Activated T-cell treated with anti-CD3 and anti-CD28 coated beads for 48 hours (primary cell): Measurements from ENCODE around the gene DLG2.

ENCODE experiments used
- DNase-seq: peaks from one replicate; pipeline ENCODE4 v3.0.0-alpha.2; 2020; ENCODE audit warnings: low read depth

Gene DLG2

GRCh38 chr11:84552791-84553190 is 1074.4 kb downstream of the DLG2 start:
- DNase-seq, result no peak

GRCh38 chr11:84549217-84549616 is 1077.9 kb downstream of the DLG2 start:
- DNase-seq, result no peak

- no peak for DNase-seq
Observed at GRCh38 chr11:84544566-84544965, 1082.6 kb downstream of the DLG2 start.

- DNase-seq, result no peak
Observed at GRCh38 chr11:84543367-84544159, 1083.6 kb downstream of the DLG2 start.

GRCh38 chr11:84541731-84542340 is 1085.3 kb downstream of the DLG2 start:
- DNase-seq, result no peak

GRCh38 chr11:84536456-84536855 is 1090.7 kb downstream of the DLG2 start:
- no peak for DNase-seq

- DNase-seq, result no peak
Observed at GRCh38 chr11:84532364-84532763, 1094.8 kb downstream of the DLG2 start.

GRCh38 chr11:84526250-84526649 is 1100.9 kb downstream of the DLG2 start:
- no peak for DNase-seq

GRCh38 chr11:84524422-84525051 is 1102.6 kb downstream of the DLG2 start:
- DNase-seq, result no peak

GRCh38 chr11:84522331-84522730 is 1104.8 kb downstream of the DLG2 start:
- no peak for DNase-seq

GRCh38 chr11:84518631-84519183 is 1108.4 kb downstream of the DLG2 start:
- DNase-seq, result no peak

- DNase-seq, result no peak
Observed at GRCh38 chr11:84514436-84514835, 1112.7 kb downstream of the DLG2 start.

GRCh38 chr11:84503503-84503902 is 1123.6 kb downstream of the DLG2 start:
- no peak for DNase-seq

- no peak for DNase-seq
Observed at GRCh38 chr11:84501750-84502149, 1125.4 kb downstream of the DLG2 start.

GRCh38 chr11:84497981-84498411 is 1129.1 kb downstream of the DLG2 start:
- DNase-seq, result no peak

GRCh38 chr11:84497181-84497580 is 1130.0 kb downstream of the DLG2 start:
- DNase-seq, result no peak

GRCh38 chr11:84496122-84496521 is 1131.0 kb downstream of the DLG2 start:
- DNase-seq, result no peak

- no peak for DNase-seq
Observed at GRCh38 chr11:84480131-84480530, 1147.0 kb downstream of the DLG2 start.

GRCh38 chr11:84476581-84476980 is 1150.6 kb downstream of the DLG2 start:
- no peak for DNase-seq

- DNase-seq, result no peak
Observed at GRCh38 chr11:84471501-84471900, 1155.6 kb downstream of the DLG2 start.

GRCh38 chr11:84468235-84468634 is 1158.9 kb downstream of the DLG2 start:
- DNase-seq, result no peak

- DNase-seq, result no peak
Observed at GRCh38 chr11:84465040-84465439, 1162.1 kb downstream of the DLG2 start.

GRCh38 chr11:84455691-84456090 is 1171.5 kb downstream of the DLG2 start:
- DNase-seq, result no peak
